Prostate gland (tissue), 2 donors: Measurements from ENCODE around the gene DAAM1.

Experiments used
- POLR2AphosphoS5 ChIP-seq: sonication (generic); formaldehyde crosslinking; IDR thresholded peaks from one replicate; pipeline ENCODE4 v1.6.1; 2017; ENCODE audit warnings: antibody characterized with exemption
- TF ChIP-seq, protein P1 (sequence below), 4 experiments: fragments of 200-600 bp in 2 of 4; fragments of 450-650 bp in 2 of 4; sonication (generic) in 2 of 4; IDR thresholded peaks; 1 replicate in 3 of 4; 2 replicates in 1 of 4; pipeline ENCODE4 v1.5.1; 2016 to 2019; ENCODE audit warnings: antibody characterized with exemption in 4 of 4, mild to moderate bottlenecking in 2 of 4, moderate library complexity in 2 of 4

DNA sequence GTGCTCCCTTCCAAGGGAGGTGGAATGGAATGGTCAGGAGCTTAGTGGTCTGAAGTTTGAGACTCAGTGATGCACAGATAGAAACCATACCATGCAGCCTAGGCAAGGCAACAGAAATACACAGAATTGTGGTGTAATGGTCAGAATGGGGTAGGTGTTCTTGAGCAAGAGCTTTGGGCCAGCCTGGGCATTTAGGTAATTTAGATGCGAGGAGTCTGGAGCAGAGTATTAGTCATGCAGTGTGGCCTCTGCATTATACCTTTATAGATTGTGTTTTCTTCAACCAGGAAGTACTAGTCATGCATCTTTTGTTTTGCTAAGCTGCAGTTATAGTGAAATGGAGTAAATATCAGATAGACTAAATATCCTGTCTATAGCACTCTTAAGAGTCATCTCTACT is 118.3 kb downstream of the DAAM1 start:
- TF ChIP-seq, protein P1, sequence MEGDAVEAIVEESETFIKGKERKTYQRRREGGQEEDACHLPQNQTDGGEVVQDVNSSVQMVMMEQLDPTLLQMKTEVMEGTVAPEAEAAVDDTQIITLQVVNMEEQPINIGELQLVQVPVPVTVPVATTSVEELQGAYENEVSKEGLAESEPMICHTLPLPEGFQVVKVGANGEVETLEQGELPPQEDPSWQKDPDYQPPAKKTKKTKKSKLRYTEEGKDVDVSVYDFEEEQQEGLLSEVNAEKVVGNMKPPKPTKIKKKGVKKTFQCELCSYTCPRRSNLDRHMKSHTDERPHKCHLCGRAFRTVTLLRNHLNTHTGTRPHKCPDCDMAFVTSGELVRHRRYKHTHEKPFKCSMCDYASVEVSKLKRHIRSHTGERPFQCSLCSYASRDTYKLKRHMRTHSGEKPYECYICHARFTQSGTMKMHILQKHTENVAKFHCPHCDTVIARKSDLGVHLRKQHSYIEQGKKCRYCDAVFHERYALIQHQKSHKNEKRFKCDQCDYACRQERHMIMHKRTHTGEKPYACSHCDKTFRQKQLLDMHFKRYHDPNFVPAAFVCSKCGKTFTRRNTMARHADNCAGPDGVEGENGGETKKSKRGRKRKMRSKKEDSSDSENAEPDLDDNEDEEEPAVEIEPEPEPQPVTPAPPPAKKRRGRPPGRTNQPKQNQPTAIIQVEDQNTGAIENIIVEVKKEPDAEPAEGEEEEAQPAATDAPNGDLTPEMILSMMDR (IDR thresholded peaks at IDR 0.05), result no peak
- no peak for TF ChIP-seq POLR2AphosphoS5
